CD14-positive monocyte (primary cell): ENCODE measurements around the gene DBF4B. TPM values are rescaled to one million over a fixed set of nuclear protein-coding genes. Genes with fewer than 3 reads are reported as not detected.

Source experiments
- DNase-seq, 3 donors: peaks; one replicate each; pipeline ENCODE4 v3.0.0-alpha.2; 2011 to 2022
- H2AFZ ChIP-seq: 2 replicates; pipeline ENCODE4 v1.6.0; 2012; ENCODE audit warnings: mild to moderate bottlenecking, low read depth, low read length, inconsistent platforms; ENCODE audit not compliant: insufficient read depth, poor library complexity, severe bottlenecking
- H3K27ac ChIP-seq, 2 donors: 1 replicate in 1 of 2; 2 replicates in 1 of 2; pipeline ENCODE4 v1.5.1; 2012 to 2013; ENCODE audit warnings: low read length in 2 of 2, control low read depth in 1 of 2, inconsistent platforms in 1 of 2, low read depth in 1 of 2, mild to moderate bottlenecking in 1 of 2
- H3K27me3 ChIP-seq, 2 donors: one replicate each; pipeline versions ENCODE4 v1.6.0 to v1.6.1; 2011 to 2013; ENCODE audit warnings: low read length in 2 of 2; ENCODE audit not compliant: control insufficient read depth in 2 of 2, insufficient read depth in 2 of 2
- H3K36me3 ChIP-seq, 2 donors: replicated peaks in 1 of 2; 1 replicate in 1 of 2; 2 replicates in 1 of 2; pipeline versions ENCODE4 v1.5.1 to v1.6.1; 2012 to 2013; ENCODE audit warnings: low read length in 2 of 2, control low read depth in 1 of 2, inconsistent platforms in 1 of 2, mild to moderate bottlenecking in 1 of 2; ENCODE audit not compliant: insufficient read depth in 2 of 2, control insufficient read depth in 1 of 2
- H3K4me1 ChIP-seq, 2 donors: 1 replicate in 1 of 2; 2 replicates in 1 of 2; pipeline versions ENCODE4 v1.5.1 to v1.6.1; 2012 to 2013; ENCODE audit warnings: low read length in 2 of 2, control low read depth in 1 of 2, inconsistent platforms in 1 of 2, mild to moderate bottlenecking in 1 of 2, moderate library complexity in 1 of 2; ENCODE audit not compliant: insufficient read depth in 2 of 2, control insufficient read depth in 1 of 2
- H3K4me2 ChIP-seq: replicated peaks from 2 replicates; pipeline ENCODE3; 2012; ENCODE audit warnings: low read length, moderate library complexity, mild to moderate bottlenecking; ENCODE audit not compliant: poor library complexity, severe bottlenecking; ENCODE audit errors: extremely low read depth
- H3K4me3 ChIP-seq, 3 experiments: fragments of 200-600 bp in 1 of 3; sonication (generic) in 1 of 3; replicated peaks in 1 of 3; 1 replicate in 2 of 3; 2 replicates in 1 of 3; pipeline ENCODE4 v1.5.1; 2011 to 2013; ENCODE audit warnings: low read length in 3 of 3, mild to moderate bottlenecking in 3 of 3, control low read depth in 2 of 3, low read depth in 2 of 3, inconsistent platforms in 1 of 3, moderate library complexity in 1 of 3
- H3K79me2 ChIP-seq: 2 replicates; pipeline ENCODE4 v1.6.0; 2012; ENCODE audit warnings: mild to moderate bottlenecking, control low read depth, inconsistent platforms, low read length, moderate library complexity; ENCODE audit not compliant: insufficient read depth
- H3K9ac ChIP-seq: 2 replicates; pipeline ENCODE4 v1.6.0; 2017; ENCODE audit warnings: low read length, mild to moderate bottlenecking; ENCODE audit not compliant: insufficient read depth, poor library complexity, severe bottlenecking
- H3K9me3 ChIP-seq, 2 donors: replicated peaks in 1 of 2; 1 replicate in 1 of 2; 2 replicates in 1 of 2; pipeline versions ENCODE4 v1.5.1 to v1.6.1; 2012 to 2013; ENCODE audit warnings: low read length in 2 of 2, control low read depth in 1 of 2; ENCODE audit not compliant: control insufficient read depth in 1 of 2, insufficient read depth in 1 of 2
- H4K20me1 ChIP-seq: 2 replicates; pipeline ENCODE4 v1.6.0; 2012; ENCODE audit warnings: mild to moderate bottlenecking, low read length, control low read depth, moderate library complexity; ENCODE audit not compliant: insufficient read depth
- H3K27ac Mint-ChIP-seq, 7 donors: one replicate each; pipeline ENCODE4 v1.8.0; 2020; ENCODE audit warnings: mild to moderate bottlenecking in 7 of 7, mixed read lengths in 7 of 7, moderate library complexity in 6 of 7, inconsistent platforms in 2 of 7
- H3K27me3 Mint-ChIP-seq, 3 donors: one replicate each; pipeline ENCODE4 v1.8.0; 2021 to 2022; ENCODE audit warnings: low read depth in 3 of 3, mild to moderate bottlenecking in 3 of 3, mixed read lengths in 3 of 3, moderate library complexity in 3 of 3, inconsistent platforms in 1 of 3
- H3K36me3 Mint-ChIP-seq, 2 donors: one replicate each; pipeline ENCODE4 v1.8.0; 2020; ENCODE audit warnings: mixed read lengths in 2 of 2, inconsistent platforms in 1 of 2, mild to moderate bottlenecking in 1 of 2
- H3K4me1 Mint-ChIP-seq: one replicate; pipeline ENCODE4 v1.8.0; 2020; ENCODE audit warnings: mild to moderate bottlenecking, mixed read lengths
- H3K4me3 Mint-ChIP-seq, 2 donors: one replicate each; pipeline ENCODE4 v1.8.0; 2020; ENCODE audit warnings: mild to moderate bottlenecking in 2 of 2, mixed read lengths in 2 of 2, moderate library complexity in 1 of 2
- H3K9me3 Mint-ChIP-seq, 7 donors: one replicate each; pipeline ENCODE4 v1.8.0; 2020 to 2022; ENCODE audit warnings: mixed read lengths in 7 of 7, mild to moderate bottlenecking in 6 of 7, moderate library complexity in 6 of 7, inconsistent platforms in 2 of 7
- CTCF ChIP-seq: fragments of 200-600 bp; IDR thresholded peaks from one replicate; pipeline ENCODE4 v1.8.0; 2022; ENCODE audit warnings: antibody characterized with exemption, mild to moderate bottlenecking
- WGBS: methylation state at CpG from one replicate; pipeline ENCODE4 v1.1.5; 2013; ENCODE audit warnings: missing lambda C conversion rate; ENCODE audit not compliant: insufficient coverage; 5-methylcytosine and 5-hydroxymethylcytosine counted together
- intact Hi-C, 2 donors: fragments of 100-400 bp; cut with micrococcal nuclease; formaldehyde crosslinking; loops; one replicate each; pipeline versions ENCODE4 v1.15.0 to v1.15.1; 2023
- polyA plus RNA-seq, 3 donors: library from polyadenylated mRNA; depleted of rRNA in 1 of 3; unstranded in 2 of 3; stranded (reverse) in 1 of 3; fragments of 300-500 nt in 2 of 3; fragments of >200 nt in 1 of 3; fragmentation: Illumina TruSeq in 2 of 3; gene quantifications; 1 replicate in 2 of 3; 2 replicates in 1 of 3; pipeline ENCODE4 v1.2.3, GENCODE V29; 2012 to 2021

Gene DBF4B
- polyA plus RNA-seq, 3 donors = 0.23 to 2.9 (median 0.34) TPM

GRCh38 chr17:44776628-44777393, 68.3 kb downstream of the DBF4B start:
- no peak overlapping the region for H3K9ac ChIP-seq
- Mint-ChIP-seq H3K36me3 (no peaks in the 10 kb centered on the region), H3K9me3 (peaks cover 0 to 2% (median 0%) of the 10 kb centered on the region in 7 donors), H3K27me3 (peaks cover 22 to 51% (median 34%) of the 10 kb centered on the region in 3 donors), H3K4me1 (peaks cover 26% of the 10 kb centered on the region), H3K27ac (peak overlapping the region in 1 of 7 donors; percentile 70), H3K4me3 (peak overlapping the region in 1 of 2 donors; percentile 90)
- no peak overlapping the region for H2AFZ ChIP-seq
- no peak for TF ChIP-seq CTCF
- DNase-seq = no peak
- peaks cover 22 to 31% of the 10 kb centered on the region in 2 donors for H3K4me1 ChIP-seq
- no peaks in the 10 kb centered on the region for H3K79me2 ChIP-seq
- no peak overlapping the region for H3K4me3 ChIP-seq
- H3K27me3 ChIP-seq = peaks cover 0 to 21% of the 10 kb centered on the region in 2 donors
- 96% methylated on average over 9 of the region's 19 CpGs for WGBS
- no peak overlapping the region for H3K27ac ChIP-seq
- no peaks in the 10 kb centered on the region for H3K36me3 ChIP-seq
- no peaks in the 10 kb centered on the region for H4K20me1 ChIP-seq
- H3K9me3 ChIP-seq = no peaks in the 10 kb centered on the region
- H3K4me2 ChIP-seq = peak overlapping the region; percentile 100
- intact Hi-C loops = loop anchor here (5.0 to 10.0 kb wide), 2 partner anchors 245 to 358 kb away; partner anchors contain the start of genes ACBD4 (in 2 of the 2) and PLCD3 (in 2 of the 2)

- H3K27ac Mint-ChIP-seq = peak overlapping the region in 1 of 7 donors; percentile 70
- DNase-seq = peak in 1 of 3 donors; percentile 5
- no peaks in the 10 kb centered on the region for H3K36me3 ChIP-seq
- peak overlapping the region in 1 of 2 donors; percentile 59 for H3K4me3 Mint-ChIP-seq
- no peak overlapping the region for H3K4me3 ChIP-seq
- no peak overlapping the region for H3K9ac ChIP-seq
- peaks cover 25% of the 10 kb centered on the region for H3K4me1 Mint-ChIP-seq
- no peak overlapping the region for H2AFZ ChIP-seq
- no peaks in the 10 kb centered on the region for H4K20me1 ChIP-seq
- H3K27me3 Mint-ChIP-seq = peaks cover 22 to 49% (median 34%) of the 10 kb centered on the region in 3 donors
- peaks cover 22 to 29% of the 10 kb centered on the region in 2 donors for H3K4me1 ChIP-seq
- H3K9me3 ChIP-seq = no peaks in the 10 kb centered on the region
- H3K36me3 Mint-ChIP-seq = no peaks in the 10 kb centered on the region
- no peak overlapping the region for H3K4me2 ChIP-seq
- peaks cover 0 to 21% of the 10 kb centered on the region in 2 donors for H3K27me3 ChIP-seq
- H3K79me2 ChIP-seq = no peaks in the 10 kb centered on the region
- no peak overlapping the region for H3K27ac ChIP-seq
- 81% methylated on average over 10 of the region's 20 CpGs for WGBS
- H3K9me3 Mint-ChIP-seq = peaks cover 0 to 2% (median 0%) of the 10 kb centered on the region in 7 donors
- intact Hi-C loops = loop anchor here (5.0 to 10.0 kb wide), 2 partner anchors 245 to 357 kb away; partner anchors contain the start of genes ACBD4 (in 2 of the 2) and PLCD3 (in 2 of the 2)
- TF ChIP-seq CTCF = no peak
Measured at GRCh38 chr17:44777394-44778348, 69.2 kb downstream of the DBF4B start.
